Measurements from ENCODE around the gene EREG.

EREG gene

DNA sequence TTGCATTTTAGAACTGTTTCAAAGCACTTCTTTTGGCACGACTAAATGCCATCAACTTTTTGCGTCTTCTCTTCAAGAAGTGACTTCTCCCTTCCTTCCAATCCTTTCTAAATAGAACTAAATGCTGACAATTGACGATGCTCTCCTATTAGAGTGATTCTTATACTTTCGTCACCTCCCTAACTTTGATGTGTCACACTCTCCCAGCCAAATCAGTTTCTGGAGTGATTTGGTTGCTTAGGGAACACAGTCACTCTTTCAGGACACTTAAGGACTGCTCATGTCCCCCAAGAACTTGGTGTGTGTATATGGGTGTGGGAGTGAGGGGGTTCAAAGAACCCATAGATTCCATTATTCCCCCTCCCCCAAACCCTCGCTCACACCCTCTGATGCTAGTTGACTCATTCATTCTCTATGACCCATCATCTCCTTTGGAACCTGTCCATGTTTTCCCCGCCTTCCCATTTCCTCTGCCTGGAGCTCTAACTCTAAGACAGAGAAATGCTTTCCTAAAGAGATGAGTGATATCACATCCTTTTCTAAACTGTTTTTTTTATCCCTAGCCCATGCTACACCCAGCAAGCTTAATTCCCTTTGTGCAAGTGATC is 53.2 kb downstream of the EREG start:
- TF ChIP-seq, protein P1, sequence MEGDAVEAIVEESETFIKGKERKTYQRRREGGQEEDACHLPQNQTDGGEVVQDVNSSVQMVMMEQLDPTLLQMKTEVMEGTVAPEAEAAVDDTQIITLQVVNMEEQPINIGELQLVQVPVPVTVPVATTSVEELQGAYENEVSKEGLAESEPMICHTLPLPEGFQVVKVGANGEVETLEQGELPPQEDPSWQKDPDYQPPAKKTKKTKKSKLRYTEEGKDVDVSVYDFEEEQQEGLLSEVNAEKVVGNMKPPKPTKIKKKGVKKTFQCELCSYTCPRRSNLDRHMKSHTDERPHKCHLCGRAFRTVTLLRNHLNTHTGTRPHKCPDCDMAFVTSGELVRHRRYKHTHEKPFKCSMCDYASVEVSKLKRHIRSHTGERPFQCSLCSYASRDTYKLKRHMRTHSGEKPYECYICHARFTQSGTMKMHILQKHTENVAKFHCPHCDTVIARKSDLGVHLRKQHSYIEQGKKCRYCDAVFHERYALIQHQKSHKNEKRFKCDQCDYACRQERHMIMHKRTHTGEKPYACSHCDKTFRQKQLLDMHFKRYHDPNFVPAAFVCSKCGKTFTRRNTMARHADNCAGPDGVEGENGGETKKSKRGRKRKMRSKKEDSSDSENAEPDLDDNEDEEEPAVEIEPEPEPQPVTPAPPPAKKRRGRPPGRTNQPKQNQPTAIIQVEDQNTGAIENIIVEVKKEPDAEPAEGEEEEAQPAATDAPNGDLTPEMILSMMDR (IDR thresholded peaks at IDR 0.05; ENCODE audit: low read length, missing control alignments), result no peak

DNA sequence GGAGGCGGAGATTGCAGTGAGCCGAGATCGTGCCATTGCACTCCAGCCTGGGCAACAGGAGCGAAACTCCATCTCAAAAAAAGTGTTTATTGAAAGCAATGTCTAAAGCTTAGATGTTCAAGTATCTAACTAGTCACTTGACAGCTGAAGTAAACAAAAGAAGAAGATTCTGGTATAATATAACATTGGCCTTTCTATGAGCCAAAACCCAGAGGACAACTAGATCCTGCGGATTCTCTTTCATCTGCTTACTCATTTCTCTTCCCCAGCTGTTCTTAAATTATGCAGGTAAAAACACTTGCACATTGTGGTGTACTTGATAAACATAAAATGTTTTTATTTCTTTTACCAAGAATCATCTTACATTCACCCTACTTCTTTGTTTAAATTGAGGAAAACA is 55.9 kb downstream of the EREG start:
- H3K4me3 ChIP-seq (replicated peaks; ENCODE audit: low read depth, low read length), result no peak overlapping the region

More for the DNA sequence above, 53.2 kb downstream of the EREG start:
- no peak overlapping the region for H3K4me3 ChIP-seq (replicated peaks; ENCODE audit: low read depth, low read length)
- peak; percentile 91 for DNase-seq (ENCODE audit: low read depth)

DNA sequence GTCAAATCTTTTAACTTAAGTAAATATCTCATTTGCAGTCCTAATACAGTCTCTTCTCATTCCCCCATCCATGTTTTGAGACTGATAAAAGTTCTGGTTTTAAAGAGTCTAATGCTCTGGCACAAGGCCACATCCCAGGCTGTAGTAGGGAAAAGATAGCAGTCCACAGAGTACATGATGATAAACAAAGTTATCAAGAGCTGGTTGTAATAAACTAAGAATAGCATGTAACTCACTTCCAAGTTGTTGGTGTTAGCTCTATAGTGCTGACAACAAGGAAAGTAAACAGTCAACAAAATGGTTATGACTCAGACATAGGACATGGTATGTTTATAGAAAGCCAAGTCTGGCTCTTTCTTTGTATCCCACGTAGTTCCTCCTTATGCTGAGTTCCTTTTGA is 58.2 kb downstream of the EREG start:
- H3K4me3 ChIP-seq (replicated peaks; ENCODE audit: low read depth, low read length), result no peak overlapping the region
- DNase-seq (ENCODE audit: low read depth), result peak; percentile 91
- TF ChIP-seq, protein P1 (IDR thresholded peaks at IDR 0.05; ENCODE audit: low read length, missing control alignments), result no peak

More for the DNA sequence above, 55.9 kb downstream of the EREG start:
- TF ChIP-seq, protein P1 (IDR thresholded peaks at IDR 0.05; ENCODE audit: low read length, missing control alignments), result no peak
- no peak for DNase-seq (ENCODE audit: low read depth)

- no peak for DNase-seq (ENCODE audit: low read depth)
- TF ChIP-seq, protein P1 (IDR thresholded peaks at IDR 0.05; ENCODE audit: low read length, missing control alignments), result no peak
- no peak overlapping the region for H3K4me3 ChIP-seq (replicated peaks; ENCODE audit: low read depth, low read length)
Measured at GRCh38 chr4:74424111-74424510, 59.2 kb downstream of the EREG start.

GRCh38 chr4:74426101-74426500 is 61.2 kb downstream of the EREG start:
- DNase-seq (ENCODE audit: low read depth), result peak; percentile 77
- H3K4me3 ChIP-seq (replicated peaks; ENCODE audit: low read depth, low read length), result no peak overlapping the region

GRCh38 chr4:74428276-74428675 is 63.3 kb downstream of the EREG start:
- H3K4me3 ChIP-seq (replicated peaks; ENCODE audit: low read depth, low read length), result no peak overlapping the region
- TF ChIP-seq, protein P1 (IDR thresholded peaks at IDR 0.05; ENCODE audit: low read length, missing control alignments), result no peak
- peak; percentile 67 for DNase-seq (ENCODE audit: low read depth)

More at GRCh38 chr4:74426101-74426500, 61.2 kb downstream of the EREG start:
- TF ChIP-seq, protein P1 (IDR thresholded peaks at IDR 0.05; ENCODE audit: low read length, missing control alignments), result no peak

All from fibroblast of pulmonary artery (primary cell).